ENCODE results near the gene P2RY2.

GRCh38 chr11:73189723-73190556 lies 28.1 kb upstream of the P2RY2 start:
- TF ChIP-seq CTCF (conservative IDR thresholded peaks at IDR 0.05 in 1 of 2, IDR thresholded peaks at IDR 0.05 in 1 of 2; ENCODE audit: extremely low read depth in 1 of 2, insufficient read depth in 1 of 2, low read depth in 1 of 2, low read length in 2 of 2): no peak
- TF ChIP-seq EZH2 (IDR thresholded peaks at IDR 0.05; ENCODE audit: borderline replicate concordance, low read length): no peak
